ENCODE data around the gene ZFP82. TPM values are rescaled to one million over a fixed set of nuclear protein-coding genes. Genes with fewer than 3 reads are reported as not detected.

The ZFP82 gene
- 1 to 10 TPM; 4.3 to 6.3 TPM for total RNA-seq

GRCh38 chr19:36418287-36419001, at the start of gene ZFP82:
TSS of gene ZFP82 (minus strand) at chr19:36418644. CDS start at chr19:36409789, 8,855 bp downstream.
- intact Hi-C loops (cut with DNase I): no loop called here
- DNase-seq (ENCODE audit: low spot score): peak; percentile 54
- TF ChIP-seq POLR2AphosphoS5 (IDR thresholded peaks at IDR 0.05) (peak; percentile 80), CTCF (IDR thresholded peaks at IDR 0.05) (no peak), POLR2A (IDR thresholded peaks at IDR 0.05) (peak; percentile 17)
- Histone ChIP-seq H3K9me3 (no peaks in the 10 kb centered on the region), H3K4me3 (peak within 1 kb of the TSS; percentile 64 to 65), H3K27ac (peak within 1 kb of the TSS; percentile 85 to 90), H3K36me3 (no peaks in the 10 kb centered on the region), H3K4me1 (replicated peaks) (no peaks in the 10 kb centered on the region), H3K27me3 (replicated peaks; ENCODE audit: insufficient read depth) (no peaks in the 10 kb centered on the region)
- under 1% methylated on average over 49 of the region's 70 CpGs for WGBS

GRCh38 chr19:36460046-36460445, 41.6 kb upstream of the ZFP82 start:
- WGBS: 94% methylated on average over 1 of the region's 1 CpG
- H3K4me3 ChIP-seq: no peak overlapping the region
- no peaks in the 10 kb centered on the region for H3K9me3 ChIP-seq
- H3K4me1 ChIP-seq (replicated peaks): no peaks in the 10 kb centered on the region
- no peak for TF ChIP-seq POLR2A (IDR thresholded peaks at IDR 0.05)
- TF ChIP-seq POLR2AphosphoS5 (IDR thresholded peaks at IDR 0.05): no peak
- TF ChIP-seq CTCF (IDR thresholded peaks at IDR 0.05): no peak
- H3K36me3 ChIP-seq: no peaks in the 10 kb centered on the region
- intact Hi-C loops (cut with DNase I): no loop called here
- DNase-seq (ENCODE audit: low spot score): no peak
- no peaks in the 10 kb centered on the region for H3K27me3 ChIP-seq (replicated peaks; ENCODE audit: insufficient read depth)
- no peak overlapping the region for H3K27ac ChIP-seq

GRCh38 chr19:36456831-36457230, 38.4 kb upstream of the ZFP82 start:
- WGBS: 97% methylated on average over 2 of the region's 2 CpGs

GRCh38 chr19:36449059-36449670, 30.7 kb upstream of the ZFP82 start:
- H3K27ac ChIP-seq: no peak overlapping the region
- no peak overlapping the region for H3K4me3 ChIP-seq
- peaks cover 8 to 20% of the 10 kb centered on the region in 2 donors for H3K36me3 ChIP-seq
- no peaks in the 10 kb centered on the region for H3K4me1 ChIP-seq (replicated peaks)
- no peaks in the 10 kb centered on the region for H3K9me3 ChIP-seq
- DNase-seq (ENCODE audit: low spot score): no peak
- TF ChIP-seq POLR2AphosphoS5 (IDR thresholded peaks at IDR 0.05): no peak
- intact Hi-C loops (cut with DNase I): no loop called here
- H3K27me3 ChIP-seq (replicated peaks; ENCODE audit: insufficient read depth): no peaks in the 10 kb centered on the region
- WGBS: 93% methylated on average over 5 of the region's 5 CpGs

More at GRCh38 chr19:36456831-36457230, 38.4 kb upstream of the ZFP82 start:
- Histone ChIP-seq H3K4me1 (replicated peaks) (no peaks in the 10 kb centered on the region), H3K27ac (no peak overlapping the region), H3K36me3 (no peaks in the 10 kb centered on the region), H3K27me3 (replicated peaks; ENCODE audit: insufficient read depth) (no peaks in the 10 kb centered on the region), H3K9me3 (no peaks in the 10 kb centered on the region), H3K4me3 (no peak overlapping the region)
- no peak for DNase-seq (ENCODE audit: low spot score)
- TF ChIP-seq POLR2A (IDR thresholded peaks at IDR 0.05) (no peak), CTCF (IDR thresholded peaks at IDR 0.05) (no peak), POLR2AphosphoS5 (IDR thresholded peaks at IDR 0.05) (no peak)
- intact Hi-C loops (cut with DNase I): no loop called here

GRCh38 chr19:36441339-36441738, 22.9 kb upstream of the ZFP82 start:
- H3K36me3 ChIP-seq: no peaks in the 10 kb centered on the region
- intact Hi-C loops (cut with DNase I): no loop called here
- WGBS: 63% methylated on average over 1 of the region's 1 CpG
- no peak for DNase-seq (ENCODE audit: low spot score)
- no peaks in the 10 kb centered on the region for H3K9me3 ChIP-seq
- no peak overlapping the region for H3K4me3 ChIP-seq
- H3K4me1 ChIP-seq (replicated peaks): no peaks in the 10 kb centered on the region
- TF ChIP-seq CTCF (IDR thresholded peaks at IDR 0.05): no peak
- H3K27me3 ChIP-seq (replicated peaks; ENCODE audit: insufficient read depth): no peaks in the 10 kb centered on the region
- no peak overlapping the region for H3K27ac ChIP-seq
